HG02938 (cell line): ENCODE data around the gene CH25H.

Source experiments
- ATAC-seq: cut with Tn5 transposase; IDR thresholded peaks from one replicate; pipeline ENCODE4 v1.9.1; 2021; ENCODE audit warnings: mild to moderate bottlenecking, moderate library complexity; ENCODE audit not compliant: unreplicated experiment

The CH25H gene

GRCh38 chr10:89159316-89159715 is 47.8 kb downstream of the CH25H start:
- ATAC-seq, result no peak

- ATAC-seq, result no peak
These were observed 48.7 kb downstream of the CH25H start for GRCh38 chr10:89158446-89158845.

GRCh38 chr10:89156161-89156835 is 50.8 kb downstream of the CH25H start:
- no peak for ATAC-seq
